Transverse colon (tissue), 3 donors: ENCODE results near the gene AOPEP.

ENCODE experiments used
- CTCF ChIP-seq, 5 experiments: fragments of 200-600 bp in 3 of 5; fragments of 450-650 bp in 2 of 5; sonication (generic) in 3 of 5; IDR thresholded peaks; 1 replicate in 2 of 5; 2 replicates in 3 of 5; pipeline ENCODE4 v1.5.1; 2016 to 2017; ENCODE audit warnings: antibody characterized with exemption in 5 of 5, inconsistent platforms in 3 of 5, mild to moderate bottlenecking in 2 of 5, moderate library complexity in 1 of 5
- POLR2A ChIP-seq: fragments of 450-650 bp; IDR thresholded peaks from one replicate; pipeline ENCODE4 v1.6.1; 2016; ENCODE audit warnings: antibody characterized with exemption, mild to moderate bottlenecking, moderate library complexity

- TF ChIP-seq CTCF (IDR thresholded peaks at IDR 0.05) (no peak), POLR2A (peak; percentile 25)
These were observed 366.0 kb downstream of the AOPEP start for GRCh38 chr9:95092262-95093072.
